BLaER1 treated with 17β-estradiol and CSF1 and Interleukin-3, amounts not matched to agents 10 nM and 100 nM (cell line): ENCODE results near the gene RBPMS2.
A peak's percentile ranks its signal among the peaks of the same experiment; 100 is the strongest.

Source experiments
- H3K27ac ChIP-seq, 11 experiments: shearing (Covaris generic); formaldehyde crosslinking; 2 replicates each; pipeline ENCODE4 v1.8.1; 2022
- H3K27me3 ChIP-seq, 11 experiments: shearing (Covaris generic); formaldehyde crosslinking; 2 replicates each; pipeline ENCODE4 v1.8.1; 2022
- H3K36me3 ChIP-seq, 11 experiments: shearing (Covaris generic); formaldehyde crosslinking; 2 replicates each; pipeline ENCODE4 v1.8.1; 2022
- H3K4me1 ChIP-seq, 10 experiments: shearing (Covaris generic); formaldehyde crosslinking; 2 replicates each; pipeline ENCODE4 v1.8.1; 2022
- H3K4me2 ChIP-seq, 11 experiments: shearing (Covaris generic); formaldehyde crosslinking; 2 replicates each; pipeline ENCODE4 v1.8.1; 2022
- H3K4me3 ChIP-seq, 10 experiments: shearing (Covaris generic); formaldehyde crosslinking; 2 replicates each; pipeline ENCODE4 v1.8.1; 2022
- H3K9ac ChIP-seq, 11 experiments: shearing (Covaris generic); formaldehyde crosslinking; 2 replicates each; pipeline ENCODE4 v1.8.1; 2022
- H3K9me3 ChIP-seq, 11 experiments: shearing (Covaris generic); formaldehyde crosslinking; replicated peaks in 1 of 11; 2 replicates each; pipeline ENCODE4 v1.8.1; 2022
- H4K20me1 ChIP-seq, 11 experiments: shearing (Covaris generic); formaldehyde crosslinking; 2 replicates each; pipeline ENCODE4 v1.8.1; 2022
- Cebpa-rat ChIP-seq, 11 experiments: shearing (Covaris generic); IDR thresholded peaks; 2 replicates each; pipeline ENCODE4 v1.8.1; 2022

Gene RBPMS2

GRCh38 chr15:64710676-64711428 is 64.5 kb downstream of the RBPMS2 start:
- no peaks in the 10 kb centered on the region for H3K27me3 ChIP-seq
- H4K20me1 ChIP-seq, result no peaks in the 10 kb centered on the region
- no peaks in the 10 kb centered on the region for H3K9me3 ChIP-seq
- no peaks in the 10 kb centered on the region for H3K36me3 ChIP-seq
- H3K4me1 ChIP-seq, result peaks cover 0 to 11% (median 0%) of the 10 kb centered on the region in 10 experiments; a peak in 6 of 20 replicates
- H3K4me3 ChIP-seq, result no peak overlapping the region
- H3K4me2 ChIP-seq, result peak overlapping the region in 2 of 11 experiments; percentile 31 to 36; a peak in 3 of 22 replicates
- H3K9ac ChIP-seq, result no peak overlapping the region
- no peak overlapping the region for H3K27ac ChIP-seq
- TF ChIP-seq Cebpa-rat (IDR thresholded peaks at IDR 0.05), result no peak

GRCh38 chr15:64706011-64706911 is 69.1 kb downstream of the RBPMS2 start:
- Histone ChIP-seq H4K20me1 (peaks cover 3 to 16% (median 10%) of the 10 kb centered on the region in 11 experiments; a peak in 16 of 22 replicates), H3K4me2 (no peak overlapping the region), H3K4me1 (peaks cover 15 to 20% (median 19%) of the 10 kb centered on the region in 10 experiments)

GRCh38 chr15:64705006-64705405 is 70.4 kb downstream of the RBPMS2 start:
- peaks cover 27 to 33% (median 30%) of the 10 kb centered on the region in 10 experiments for H3K4me1 ChIP-seq
- H3K4me2 ChIP-seq, result no peak overlapping the region
- no peaks in the 10 kb centered on the region for H3K27me3 ChIP-seq
- H3K9me3 ChIP-seq, result no peaks in the 10 kb centered on the region
- H3K27ac ChIP-seq, result no peak overlapping the region
- TF ChIP-seq Cebpa-rat (IDR thresholded peaks at IDR 0.05), result no peak
- no peak overlapping the region for H3K9ac ChIP-seq
- H3K36me3 ChIP-seq, result peaks cover 0 to 12% (median 7%) of the 10 kb centered on the region in 11 experiments; a peak in 11 of 22 replicates
- no peak overlapping the region for H3K4me3 ChIP-seq
- peaks cover 15 to 29% (median 23%) of the 10 kb centered on the region in 11 experiments; a peak in 21 of 22 replicates for H4K20me1 ChIP-seq

More at GRCh38 chr15:64706011-64706911, 69.1 kb downstream of the RBPMS2 start:
- no peak overlapping the region for H3K4me3 ChIP-seq
- H3K9ac ChIP-seq, result no peak overlapping the region
- H3K27me3 ChIP-seq, result no peaks in the 10 kb centered on the region
- H3K27ac ChIP-seq, result no peak overlapping the region
- H3K36me3 ChIP-seq, result no peaks in the 10 kb centered on the region
- TF ChIP-seq Cebpa-rat (IDR thresholded peaks at IDR 0.05), result no peak
- H3K9me3 ChIP-seq, result no peaks in the 10 kb centered on the region

GRCh38 chr15:64703632-64703959 is 71.8 kb downstream of the RBPMS2 start:
- TF ChIP-seq Cebpa-rat (IDR thresholded peaks at IDR 0.05), result no peak
- Histone ChIP-seq H4K20me1 (peaks cover 29 to 43% (median 37%) of the 10 kb centered on the region in 11 experiments; a peak in 21 of 22 replicates), H3K36me3 (peaks cover 0 to 15% (median 10%) of the 10 kb centered on the region in 11 experiments; a peak in 11 of 22 replicates), H3K27me3 (no peaks in the 10 kb centered on the region), H3K27ac (peak overlapping the region; percentile 24 to 90 (median 85); a peak in 21 of 22 replicates), H3K4me3 (peak overlapping the region; percentile 81 to 95 (median 88)), H3K9me3 (no peaks in the 10 kb centered on the region), H3K4me2 (peak overlapping the region; percentile 66 to 96 (median 86)), H3K4me1 (peaks cover 42 to 47% (median 44%) of the 10 kb centered on the region in 10 experiments), H3K9ac (peak overlapping the region; percentile 86 to 97 (median 91))

- H3K27ac ChIP-seq, result peak overlapping the region; percentile 81 to 90 (median 85)
- peak overlapping the region; percentile 86 to 97 (median 91) for H3K9ac ChIP-seq
- H3K4me3 ChIP-seq, result peak overlapping the region; percentile 81 to 95 (median 88)
- H4K20me1 ChIP-seq, result peaks cover 32 to 48% (median 43%) of the 10 kb centered on the region in 11 experiments; a peak in 21 of 22 replicates
- TF ChIP-seq Cebpa-rat (IDR thresholded peaks at IDR 0.05), result no peak
- H3K9me3 ChIP-seq, result no peaks in the 10 kb centered on the region
- H3K4me1 ChIP-seq, result peaks cover 47 to 52% (median 50%) of the 10 kb centered on the region in 10 experiments
- peak overlapping the region; percentile 88 to 99 (median 95) for H3K4me2 ChIP-seq
- no peaks in the 10 kb centered on the region for H3K27me3 ChIP-seq
- peaks cover 0 to 16% (median 12%) of the 10 kb centered on the region in 11 experiments; a peak in 11 of 22 replicates for H3K36me3 ChIP-seq
Measured at GRCh38 chr15:64702816-64703631, 72.4 kb downstream of the RBPMS2 start.

- Histone ChIP-seq H4K20me1 (peaks cover 38 to 62% (median 55%) of the 10 kb centered on the region in 11 experiments), H3K4me1 (peaks cover 53 to 64% (median 60%) of the 10 kb centered on the region in 10 experiments)
Measured at GRCh38 chr15:64701482-64702184, 73.8 kb downstream of the RBPMS2 start.

GRCh38 chr15:64701051-64701450 is 74.3 kb downstream of the RBPMS2 start:
- H3K4me1 ChIP-seq, result peaks cover 58 to 70% (median 65%) of the 10 kb centered on the region in 10 experiments
- H4K20me1 ChIP-seq, result peaks cover 38 to 68% (median 61%) of the 10 kb centered on the region in 11 experiments
- H3K9me3 ChIP-seq, result no peaks in the 10 kb centered on the region
- H3K36me3 ChIP-seq, result peaks cover 0 to 32% (median 13%) of the 10 kb centered on the region in 11 experiments; a peak in 11 of 22 replicates
- no peaks in the 10 kb centered on the region for H3K27me3 ChIP-seq
- H3K27ac ChIP-seq, result peak overlapping the region in 2 of 11 experiments; percentile 87 to 90; a peak in 3 of 22 replicates
- no peak for TF ChIP-seq Cebpa-rat (IDR thresholded peaks at IDR 0.05)
- H3K4me3 ChIP-seq, result peak overlapping the region; percentile 81 to 95 (median 88); a peak in 17 of 20 replicates
- peak overlapping the region; percentile 86 to 97 (median 91); a peak in 19 of 22 replicates for H3K9ac ChIP-seq
- H3K4me2 ChIP-seq, result peak overlapping the region; percentile 88 to 99 (median 95)

More at GRCh38 chr15:64701482-64702184, 73.8 kb downstream of the RBPMS2 start:
- Histone ChIP-seq H3K9ac (peak overlapping the region; percentile 86 to 97 (median 91); a peak in 21 of 22 replicates), H3K27ac (peak overlapping the region in 8 of 11 experiments; percentile 84 to 90 (median 87); a peak in 10 of 22 replicates), H3K4me3 (peak overlapping the region; percentile 81 to 95 (median 88)), H3K4me2 (peak overlapping the region; percentile 88 to 99 (median 95)), H3K36me3 (peaks cover 0 to 28% (median 13%) of the 10 kb centered on the region in 11 experiments; a peak in 11 of 22 replicates), H3K27me3 (no peaks in the 10 kb centered on the region), H3K9me3 (no peaks in the 10 kb centered on the region)
- TF ChIP-seq Cebpa-rat (IDR thresholded peaks at IDR 0.05), result no peak
